Endothelial cell of umbilical vein (primary cell): ENCODE data around the gene FBXL4. TPM values are rescaled to one million over a fixed set of nuclear protein-coding genes. Genes with fewer than 3 reads are reported as not detected.

Experiments
- BruUV-seq: library from RNA; stranded (reverse); fragments of 400-500 nt; replicated peaks from 2 replicates; lab custom pipeline; 2021; lab: Mats Ljungman, UMichigan
- CTCF ChIA-PET: fragments of 300-600, 350-600 bp; sonication (Branson Sonifier 250); formaldehyde crosslinking; loops from one replicate; lab custom pipeline; 2021; ENCODE audit warnings: antibody characterized with exemption, inconsistent platforms; lab: Charles Lee
- POLR2A ChIA-PET: fragments of 300-600, 350-600 bp; sonication (Branson Sonifier 250); formaldehyde crosslinking; loops from one replicate; lab custom pipeline; 2021; ENCODE audit warnings: antibody characterized with exemption, inconsistent platforms; lab: Charles Lee
- DNase-seq: peaks from one replicate; pipeline ENCODE4 v3.0.0-alpha.2; 2011; ENCODE audit warnings: low read depth, low spot score
- FAIRE-seq: peaks from 2 replicates; lab custom pipeline; 2011; peaks lifted over from hg19 to GRCh38; lab: Jason Lieb, UNC
- H2AFZ ChIP-seq: 2 replicates; pipeline ENCODE4 v1.6.0; 2012; ENCODE audit warnings: low read depth, low read length, control low read depth, inconsistent platforms
- H3K27ac ChIP-seq: 2 replicates; pipeline ENCODE4 v1.5.1; 2011; ENCODE audit warnings: low read depth, mild to moderate bottlenecking, control low read depth, low read length, moderate library complexity; ENCODE audit not compliant: insufficient read depth
- H3K27me3 ChIP-seq, 2 experiments: 2 replicates each; pipeline versions ENCODE4 v1.6.0 to v1.6.1; 2011; ENCODE audit warnings: low read length in 2 of 2, mixed read lengths in 1 of 2; ENCODE audit not compliant: control insufficient read depth in 2 of 2, insufficient read depth in 2 of 2
- H3K36me3 ChIP-seq, 2 experiments: 2 replicates in 1 of 2; 3 replicates in 1 of 2; pipeline ENCODE4 v1.5.1; 2011; ENCODE audit warnings: low read length in 2 of 2, mild to moderate bottlenecking in 1 of 2, moderate library complexity in 1 of 2; ENCODE audit not compliant: control insufficient read depth in 2 of 2, insufficient read depth in 2 of 2; ENCODE audit errors: extremely low read depth in 1 of 2
- H3K4me1 ChIP-seq: 3 replicates; pipeline ENCODE4 v1.5.1; 2011; ENCODE audit warnings: mild to moderate bottlenecking, low read length; ENCODE audit not compliant: control insufficient read depth, insufficient read depth; ENCODE audit errors: extremely low read depth
- H3K4me2 ChIP-seq: 2 replicates; pipeline ENCODE4 v1.6.1; 2011; ENCODE audit warnings: low read length, control low read depth, mixed read lengths; ENCODE audit not compliant: insufficient read depth
- H3K4me3 ChIP-seq, 3 experiments: fragments of 200-600 bp in 1 of 3; sonication (generic), shearing (Covaris generic) in 1 of 3; replicated peaks in 1 of 3; 2 replicates each; pipeline ENCODE4 v1.5.1; 2011 to 2016; ENCODE audit warnings: control low read depth in 3 of 3, low read length in 3 of 3, mild to moderate bottlenecking in 2 of 3, inconsistent platforms in 1 of 3, low read depth in 1 of 3, moderate library complexity in 1 of 3; ENCODE audit not compliant: insufficient read depth in 1 of 3
- H3K79me2 ChIP-seq: 2 replicates; pipeline ENCODE4 v1.6.0; 2012; ENCODE audit warnings: low read length, inconsistent platforms; ENCODE audit not compliant: control insufficient read depth, insufficient read depth
- H3K9ac ChIP-seq: replicated peaks from 2 replicates; pipeline ENCODE3; 2011; ENCODE audit warnings: low read length, control low read depth; ENCODE audit not compliant: insufficient read depth; ENCODE audit errors: extremely low read depth
- H3K9me1 ChIP-seq: replicated peaks from 3 replicates; pipeline ENCODE4 v1.6.0; 2011; ENCODE audit warnings: mild to moderate bottlenecking, low read length; ENCODE audit not compliant: control insufficient read depth, insufficient read depth; ENCODE audit errors: extremely low read depth
- H3K9me3 ChIP-seq: replicated peaks from 2 replicates; pipeline ENCODE4 v1.5.1; 2012; ENCODE audit warnings: low read length, inconsistent platforms; ENCODE audit not compliant: control insufficient read depth, insufficient read depth
- H4K20me1 ChIP-seq: replicated peaks from 2 replicates; pipeline ENCODE3; 2011; ENCODE audit warnings: mild to moderate bottlenecking, low read length; ENCODE audit not compliant: control insufficient read depth, insufficient read depth; ENCODE audit errors: extremely low read depth
- EZH2 ChIP-seq: IDR thresholded peaks from 2 replicates; pipeline ENCODE4 v1.6.1; 2012; ENCODE audit warnings: borderline replicate concordance, low read depth, mild to moderate bottlenecking, moderate library complexity, low read length, inconsistent platforms; ENCODE audit not compliant: severe bottlenecking
- MYC ChIP-seq: IDR thresholded peaks from one replicate; pipeline ENCODE4 v1.6.1; 2011; ENCODE audit warnings: mild to moderate bottlenecking, low read depth, low read length
- POLR2A ChIP-seq: IDR thresholded peaks from 2 replicates; pipeline ENCODE4 v1.6.1; 2012; ENCODE audit warnings: low read depth, mild to moderate bottlenecking, control low read depth, low read length
- POLR2AphosphoS5 ChIP-seq: IDR thresholded peaks from 2 replicates; pipeline ENCODE4 v1.6.1; 2012; ENCODE audit warnings: low read depth, mild to moderate bottlenecking, control low read depth, low read length, moderate library complexity; ENCODE audit not compliant: insufficient read depth
- dilution Hi-C: fragments of 300-500 bp; cut with MboI; formaldehyde crosslinking; loops from one replicate; pipeline ENCODE4 v1.15.0; 2019; ENCODE audit warnings: low sequenced_read_pairs; ENCODE audit not compliant: extremely low pct_ligation_motif_present
- intact Hi-C: fragments of 100-400 bp; cut with micrococcal nuclease; formaldehyde crosslinking; loops from one replicate; pipeline ENCODE4 v1.10.0; 2022
- polyA plus RNA-seq, 4 experiments: library from polyadenylated mRNA; depleted of rRNA in 3 of 4; stranded (reverse) in 3 of 4; unstranded in 1 of 4; fragments of >200 nt; gene quantifications; 2 replicates each; pipeline versions ENCODE4 v1.2.1 to v1.2.3, GENCODE V29; 2011 to 2012; ENCODE audit warnings: missing spikeins in 1 of 4
- total RNA-seq: library from RNA; stranded (reverse); gene quantifications from 2 replicates; pipeline ENCODE4 v1.2.3, GENCODE V29; 2021

FBXL4 gene
- total and polyA plus RNA-seq, 2 donors (not counting 3 experiments of a cell fraction or from before 2014, with no cell fraction given): 7.0 to 9.8 TPM

DNA sequence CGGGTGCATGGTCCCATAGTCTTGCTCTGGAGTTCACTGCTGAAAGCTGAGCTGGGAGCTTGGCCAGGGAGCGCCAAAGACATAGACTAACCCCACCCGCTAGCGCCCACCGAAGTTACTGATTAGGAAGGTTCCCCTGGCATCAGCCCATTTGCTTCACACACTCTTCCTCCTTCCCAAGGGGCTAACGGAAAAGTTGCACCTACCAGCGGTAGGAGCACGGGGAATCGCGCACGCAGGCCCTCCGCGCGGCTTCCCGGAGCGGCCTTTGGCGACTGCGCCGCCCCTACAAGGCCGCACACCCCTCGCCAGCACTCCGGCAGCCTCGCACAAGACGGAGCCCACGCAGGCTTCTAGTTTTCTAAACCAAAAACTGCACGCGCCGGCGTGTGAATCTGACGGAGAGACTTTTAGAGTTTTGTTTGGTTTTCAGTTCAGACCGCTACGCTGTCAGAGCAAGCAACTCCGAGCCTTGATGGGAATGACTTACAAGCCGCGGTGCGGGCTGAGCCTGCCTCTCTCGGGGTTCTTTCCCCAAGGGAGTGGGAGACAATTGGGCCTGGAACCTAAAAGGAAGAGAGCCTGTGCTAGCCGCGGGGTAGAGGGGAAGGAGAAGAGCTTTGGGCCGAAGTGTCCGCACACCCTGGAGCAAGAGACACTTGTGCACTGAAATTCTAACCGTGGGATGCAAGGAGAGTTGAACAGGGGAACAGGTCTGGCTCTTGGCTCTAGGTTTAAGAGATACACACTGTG lies 114.3 kb downstream of the FBXL4 start:
- intact Hi-C loops (loop anchor here (1.0 to 10.0 kb wide), 4 partner anchors 11 to 1935 kb away; no protein-coding TSS in a partner anchor), dilution Hi-C loops (no loop called here)
- FAIRE-seq (no peak), DNase-seq (peak; percentile 53)
- Histone ChIP-seq H3K9me3 (no peaks in the 10 kb centered on the region), H3K9ac (no peak overlapping the region), H3K27me3 (peaks cover 78 to 93% of the 10 kb centered on the region in 2 experiments), H3K79me2 (no peaks in the 10 kb centered on the region), H3K4me1 (peaks cover 9% of the 10 kb centered on the region), H3K27ac (no peak overlapping the region), H3K4me2 (peak overlapping the region; percentile 65), H3K4me3 (peak overlapping the region in 2 of 3 experiments; percentile 34 to 40), H2AFZ (peak overlapping the region; percentile 15), H4K20me1 (no peaks in the 10 kb centered on the region), H3K36me3 (no peaks in the 10 kb centered on the region), H3K9me1 (no peaks in the 10 kb centered on the region)
- TF ChIP-seq POLR2AphosphoS5 (no peak), EZH2 (peak; percentile 53)
- POLR2A ChIA-PET: no interaction called here
- CTCF ChIA-PET: interaction anchor here (0.6 to 1.5 kb wide), 4 partner anchors 9 to 1430 kb away, joined by 3 to 8 read pairs (median 4); no protein-coding TSS in a partner anchor
- BruUV-seq: no TSS peak

DNA sequence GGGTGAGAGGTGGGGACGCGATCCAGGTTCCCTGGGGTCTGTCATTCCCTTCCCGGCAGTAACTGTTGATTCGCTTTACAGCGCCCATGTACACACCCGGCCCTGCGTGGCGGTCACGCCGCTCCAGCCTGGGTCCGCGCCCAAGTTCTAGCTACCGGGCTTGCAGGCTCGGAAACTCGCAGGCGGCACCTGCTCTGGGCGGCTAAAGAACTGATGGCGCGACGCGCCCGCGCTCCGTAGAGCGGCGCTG lies 114.8 kb downstream of the FBXL4 start:
- H3K27ac ChIP-seq: no peak overlapping the region
- no peak overlapping the region for H3K9ac ChIP-seq
- peaks cover 80 to 93% of the 10 kb centered on the region in 2 experiments for H3K27me3 ChIP-seq
- FAIRE-seq: no peak
- no peaks in the 10 kb centered on the region for H4K20me1 ChIP-seq
- no peak overlapping the region for H2AFZ ChIP-seq
- no peaks in the 10 kb centered on the region for H3K79me2 ChIP-seq
- H3K9me1 ChIP-seq: no peaks in the 10 kb centered on the region
- no peaks in the 10 kb centered on the region for H3K9me3 ChIP-seq
- TF ChIP-seq EZH2 (peak; percentile 74), POLR2A (no peak), MYC (no peak)
- intact Hi-C loops: loop anchor here (5.0 to 10.0 kb wide), 2 partner anchors 124 to 762 kb away; no protein-coding TSS in a partner anchor
- ChIA-PET POLR2A (no interaction called here), CTCF (interaction anchor here (1.3 to 1.5 kb wide), 2 partner anchors 10 to 286 kb away, joined by 4 to 8 read pairs; no protein-coding TSS in a partner anchor)
- dilution Hi-C loops: no loop called here
- peaks cover 9% of the 10 kb centered on the region for H3K4me1 ChIP-seq
- H3K36me3 ChIP-seq: no peaks in the 10 kb centered on the region
- no TSS peak for BruUV-seq
- no peak overlapping the region for H3K4me2 ChIP-seq
- H3K4me3 ChIP-seq: no peak overlapping the region
- DNase-seq: no peak
